GM23338 (cell line): ENCODE results near the gene COIL. TPM values are rescaled to one million over a fixed set of nuclear protein-coding genes. Genes with fewer than 3 reads are reported as not detected.

Experiments
- ATAC-seq: fragments of 200-7000 bp; cut with Tn5 transposase; 3 replicates; pipeline ENCODE4 v1.9.1; 2020
- DNase-seq: peaks from one replicate; pipeline ENCODE4 v3.0.0-alpha.2; 2015; ENCODE audit warnings: low spot score
- H2AFZ ChIP-seq: fragments of 200-600 bp; sonication (generic); 2 replicates; pipeline ENCODE4 v1.8.0; 2016; ENCODE audit warnings: antibody characterized with exemption, mild to moderate bottlenecking, moderate library complexity
- H3F3A ChIP-seq: fragments of 200-600 bp; sonication (generic); replicated peaks from 2 replicates; pipeline ENCODE4 v1.8.0; 2017; ENCODE audit warnings: antibody characterized with exemption, mixed run types, low read depth
- H3K27ac ChIP-seq: fragments of 200-600 bp; sonication (generic); 2 replicates; pipeline ENCODE4 v1.6.1; 2016; ENCODE audit warnings: low read depth
- H3K27me3 ChIP-seq: fragments of 200-600 bp; sonication (generic); 2 replicates; pipeline ENCODE4 v1.8.0; 2016; ENCODE audit warnings: mild to moderate bottlenecking, mixed run types, moderate library complexity; ENCODE audit not compliant: insufficient read depth
- H3K36me3 ChIP-seq: fragments of 200-600 bp; sonication (generic); 2 replicates; pipeline ENCODE4 v1.8.0; 2016; ENCODE audit warnings: mild to moderate bottlenecking; ENCODE audit not compliant: insufficient read depth
- H3K4me1 ChIP-seq: fragments of 200-600 bp; sonication (generic); 2 replicates; pipeline ENCODE4 v1.8.0; 2016; ENCODE audit warnings: mild to moderate bottlenecking, moderate library complexity; ENCODE audit not compliant: insufficient read depth
- H3K4me2 ChIP-seq: fragments of 200-600 bp; sonication (generic); 2 replicates; pipeline ENCODE4 v1.7.1; 2017; ENCODE audit warnings: mixed run types
- H3K4me3 ChIP-seq: fragments of 200-600 bp; sonication (generic); 2 replicates; pipeline ENCODE4 v1.6.1; 2016; ENCODE audit warnings: mixed run types
- H3K79me2 ChIP-seq: fragments of 200-600 bp; sonication (generic); replicated peaks from 2 replicates; pipeline ENCODE4 v1.8.0; 2017; ENCODE audit warnings: mild to moderate bottlenecking; ENCODE audit not compliant: insufficient read depth
- H3K9me2 ChIP-seq: fragments of 200-600 bp; sonication (generic); 2 replicates; pipeline ENCODE4 v1.8.0; 2017; ENCODE audit not compliant: insufficient read depth
- H4K20me1 ChIP-seq: fragments of 200-600 bp; sonication (generic); replicated peaks from 2 replicates; pipeline ENCODE4 v1.8.0; 2017; ENCODE audit warnings: mild to moderate bottlenecking; ENCODE audit not compliant: insufficient read depth
- H3K27ac Mint-ChIP-seq: 2 replicates; pipeline ENCODE4 v1.8.0; 2020; ENCODE audit warnings: inconsistent platforms, mild to moderate bottlenecking, moderate library complexity, mixed read lengths
- H3K27me3 Mint-ChIP-seq: 3 replicates; pipeline ENCODE4 v1.8.0; 2022; ENCODE audit warnings: low read depth, mild to moderate bottlenecking, moderate library complexity, mixed read lengths, inconsistent platforms; ENCODE audit not compliant: insufficient read depth, poor library complexity
- H3K36me3 Mint-ChIP-seq: 3 replicates; pipeline ENCODE4 v1.8.0; 2021; ENCODE audit warnings: low read depth, mild to moderate bottlenecking, inconsistent platforms, moderate library complexity, mixed read lengths
- H3K4me1 Mint-ChIP-seq: 3 replicates; pipeline ENCODE4 v1.8.0; 2020; ENCODE audit warnings: mild to moderate bottlenecking, inconsistent platforms, mixed read lengths
- H3K4me3 Mint-ChIP-seq: 3 replicates; pipeline ENCODE4 v1.8.0; 2021; ENCODE audit warnings: moderate library complexity, mild to moderate bottlenecking, inconsistent platforms, mixed read lengths
- H3K9me3 Mint-ChIP-seq: 3 replicates; pipeline ENCODE4 v1.8.0; 2020; ENCODE audit warnings: moderate library complexity, mild to moderate bottlenecking, inconsistent platforms, mixed read lengths
- CREB1 ChIP-seq: fragments of 250-450 bp; sonication (Bioruptor Pico); IDR thresholded peaks from 2 replicates; pipeline ENCODE4 v1.5.0; 2020; ENCODE audit warnings: low read depth, mild to moderate bottlenecking, moderate library complexity
- CTCF ChIP-seq, 2 experiments: fragments of 200-600 bp in 1 of 2; sonication (generic) in 1 of 2; conservative IDR thresholded peaks; 2 replicates each; pipeline versions ENCODE4 v1.5.1 to v1.6.1; 2016 to 2017; ENCODE audit warnings: antibody characterized with exemption in 2 of 2, low read depth in 2 of 2, mild to moderate bottlenecking in 2 of 2, moderate library complexity in 1 of 2
- EZH2 ChIP-seq: fragments of 200-600 bp; sonication (generic); IDR thresholded peaks from one replicate; pipeline ENCODE4 v1.8.0; 2017; ENCODE audit warnings: antibody characterized with exemption, mild to moderate bottlenecking, low read depth; ENCODE audit not compliant: unreplicated experiment
- EZH2phosphoT487 ChIP-seq: fragments of 200-600 bp; sonication (generic); IDR thresholded peaks from one replicate; pipeline ENCODE4 v1.8.1; 2018; ENCODE audit warnings: antibody characterized with exemption; ENCODE audit not compliant: unreplicated experiment
- JUNB ChIP-seq: IDR thresholded peaks from one replicate; pipeline ENCODE4 v1.6.1; 2016; ENCODE audit warnings: antibody characterized with exemption; ENCODE audit not compliant: unreplicated experiment
- NANOG ChIP-seq: IDR thresholded peaks from 2 replicates; pipeline ENCODE4 v1.6.1; 2016; ENCODE audit warnings: antibody characterized with exemption, borderline replicate concordance
- ZNF114 ChIP-seq: fragments of 250-450 bp; sonication (Bioruptor Pico); IDR thresholded peaks from 2 replicates; pipeline ENCODE4 v1.5.0; 2020; ENCODE audit warnings: mild to moderate bottlenecking, moderate library complexity
- ZNF331 ChIP-seq: fragments of 250-450 bp; sonication (Bioruptor Pico); IDR thresholded peaks from 2 replicates; pipeline ENCODE4 v1.5.0; 2020; ENCODE audit warnings: low read depth, mild to moderate bottlenecking, moderate library complexity
- ZNF462 ChIP-seq: fragments of 250-450 bp; sonication (Bioruptor Pico); IDR thresholded peaks from 2 replicates; pipeline ENCODE4 v1.5.0; 2020; ENCODE audit warnings: mild to moderate bottlenecking, moderate library complexity
- polyA plus RNA-seq: library from polyadenylated mRNA; unstranded; fragments of >200 nt; fragmentation: Nextera tagmentation; extraction: Ambion mirVana; gene quantifications from 2 replicates; pipeline ENCODE4 v1.2.1, GENCODE V29; 2016
- total RNA-seq: library from RNA; depleted of rRNA; stranded (reverse); fragments of >200 nt; shearing (Covaris generic); gene quantifications from 2 replicates; pipeline ENCODE4 v1.2.3, GENCODE V29; 2014

The COIL gene
- total and polyA plus RNA-seq, 2 experiments from 2014 or later: 18.5 to 32.2 TPM

GRCh38 chr17:56893503-56893902 lies 67.3 kb downstream of the COIL start (continued):
- TF ChIP-seq ZNF462 (CRISPR knock-in tag) (no peak), CTCF (conservative IDR thresholded peaks at IDR 0.05; ENCODE audit: low read depth in 2 of 2) (no peak), JUNB (no peak), EZH2phosphoT487 (no peak), EZH2 (no peak), NANOG (no peak)

GRCh38 chr17:56892333-56892732 lies 68.5 kb downstream of the COIL start:
- no peaks in the 10 kb centered on the region for H3K9me2 ChIP-seq
- Mint-ChIP-seq H3K27me3 (no peaks in the 10 kb centered on the region), H3K27ac (no peak overlapping the region), H3K36me3 (peaks cover 54% of the 10 kb centered on the region), H3K4me1 (peaks cover 26% of the 10 kb centered on the region), H3K9me3 (peaks cover 19% of the 10 kb centered on the region), H3K4me3 (no peak overlapping the region)
- peaks cover 15% of the 10 kb centered on the region for H3K36me3 ChIP-seq
- no peak for ATAC-seq
- H3K27me3 ChIP-seq: no peaks in the 10 kb centered on the region
- H3K4me1 ChIP-seq: peaks cover 11% of the 10 kb centered on the region
- no peak overlapping the region for H3K4me2 ChIP-seq
- no peaks in the 10 kb centered on the region for H3K79me2 ChIP-seq
- no peaks in the 10 kb centered on the region for H3F3A ChIP-seq
- H4K20me1 ChIP-seq: no peaks in the 10 kb centered on the region
- H2AFZ ChIP-seq: no peak overlapping the region
- no peak overlapping the region for H3K4me3 ChIP-seq
- H3K27ac ChIP-seq: no peak overlapping the region
- DNase-seq: no peak
- TF ChIP-seq EZH2phosphoT487: no peak
- TF ChIP-seq ZNF462 (CRISPR knock-in tag): no peak
- TF ChIP-seq CREB1 (CRISPR knock-in tag): no peak
- no peak for TF ChIP-seq ZNF114
- no peak for TF ChIP-seq ZNF331 (CRISPR knock-in tag)
